Measurements from ENCODE around the gene ZNF574. TPM values are rescaled to one million over a fixed set of nuclear protein-coding genes. Genes with fewer than 3 reads are reported as not detected.

Gene ZNF574
- total and polyA plus RNA-seq, 2 donors (not counting 1 experiment from before 2014, with no cell fraction given) = 5.1 to 9.9 TPM

- H3K4me3 ChIP-seq (replicated peaks in 1 of 4; ENCODE audit: control extremely low read depth in 1 of 4, insufficient read depth in 1 of 4, low read depth in 3 of 4, low read length in 4 of 4) = no peak overlapping the region
- no peak overlapping the region for H3K4me2 ChIP-seq (ENCODE audit: extremely low read depth, insufficient read depth, low read length)
- no peak overlapping the region for H3K9ac ChIP-seq (ENCODE audit: insufficient read depth, low read length)
- no peak for DNase-seq (ENCODE audit: low read depth in 2 of 2)
- no peaks in the 10 kb centered on the region for H3K79me2 ChIP-seq (ENCODE audit: control insufficient read depth, insufficient read depth, low read length)
- no peaks in the 10 kb centered on the region for H3K9me3 ChIP-seq (ENCODE audit: control insufficient read depth, insufficient read depth, low read depth, low read length)
- no peak overlapping the region for H3K27ac ChIP-seq (ENCODE audit: insufficient read depth, low read length)
- H3K36me3 ChIP-seq (ENCODE audit: control insufficient read depth, insufficient read depth, low read length) = no peaks in the 10 kb centered on the region
- no peaks in the 10 kb centered on the region for H4K20me1 ChIP-seq (ENCODE audit: control insufficient read depth, extremely low read depth, insufficient read depth, low read length)
- H2AFZ ChIP-seq (ENCODE audit: low read length) = no peak overlapping the region
- no peaks in the 10 kb centered on the region for H3K4me1 ChIP-seq (ENCODE audit: control insufficient read depth, extremely low read depth, insufficient read depth, low read length)
- TF ChIP-seq CTCF (conservative IDR thresholded peaks at IDR 0.05 in 1 of 2, IDR thresholded peaks at IDR 0.05 in 1 of 2; ENCODE audit: low read depth in 1 of 2, low read length in 2 of 2) (no peak), EZH2 (IDR thresholded peaks at IDR 0.05; ENCODE audit: low read length, missing control alignments) (no peak)
- peaks cover 7% of the 10 kb centered on the region for H3K27me3 ChIP-seq (ENCODE audit: control insufficient read depth, insufficient read depth, low read length)
Measured at GRCh38 chr19:42057846-42058245, 18.1 kb upstream of the ZNF574 start.

GRCh38 chr19:42059196-42059595, 16.8 kb upstream of the ZNF574 start:
- H3K4me1 ChIP-seq (ENCODE audit: control insufficient read depth, extremely low read depth, insufficient read depth, low read length) = no peaks in the 10 kb centered on the region
- H3K27me3 ChIP-seq (ENCODE audit: control insufficient read depth, insufficient read depth, low read length) = peaks cover 9% of the 10 kb centered on the region
- H3K79me2 ChIP-seq (ENCODE audit: control insufficient read depth, insufficient read depth, low read length) = no peaks in the 10 kb centered on the region
- no peak overlapping the region for H2AFZ ChIP-seq (ENCODE audit: low read length)
- H3K9ac ChIP-seq (ENCODE audit: insufficient read depth, low read length) = no peak overlapping the region
- H3K4me3 ChIP-seq (replicated peaks in 1 of 4; ENCODE audit: control extremely low read depth in 1 of 4, insufficient read depth in 1 of 4, low read depth in 3 of 4, low read length in 4 of 4) = no peak overlapping the region
- no peaks in the 10 kb centered on the region for H3K9me3 ChIP-seq (ENCODE audit: control insufficient read depth, insufficient read depth, low read depth, low read length)
- H3K36me3 ChIP-seq (ENCODE audit: control insufficient read depth, insufficient read depth, low read length) = no peaks in the 10 kb centered on the region
- no peak for TF ChIP-seq CTCF (conservative IDR thresholded peaks at IDR 0.05 in 1 of 2, IDR thresholded peaks at IDR 0.05 in 1 of 2; ENCODE audit: low read depth in 1 of 2, low read length in 2 of 2)
- no peak for TF ChIP-seq EZH2 (IDR thresholded peaks at IDR 0.05; ENCODE audit: low read length, missing control alignments)
- no peak overlapping the region for H3K4me2 ChIP-seq (ENCODE audit: extremely low read depth, insufficient read depth, low read length)
- H3K27ac ChIP-seq (ENCODE audit: insufficient read depth, low read length) = no peak overlapping the region
- DNase-seq (ENCODE audit: low read depth in 2 of 2) = no peak
- H4K20me1 ChIP-seq (ENCODE audit: control insufficient read depth, extremely low read depth, insufficient read depth, low read length) = no peaks in the 10 kb centered on the region

DNA sequence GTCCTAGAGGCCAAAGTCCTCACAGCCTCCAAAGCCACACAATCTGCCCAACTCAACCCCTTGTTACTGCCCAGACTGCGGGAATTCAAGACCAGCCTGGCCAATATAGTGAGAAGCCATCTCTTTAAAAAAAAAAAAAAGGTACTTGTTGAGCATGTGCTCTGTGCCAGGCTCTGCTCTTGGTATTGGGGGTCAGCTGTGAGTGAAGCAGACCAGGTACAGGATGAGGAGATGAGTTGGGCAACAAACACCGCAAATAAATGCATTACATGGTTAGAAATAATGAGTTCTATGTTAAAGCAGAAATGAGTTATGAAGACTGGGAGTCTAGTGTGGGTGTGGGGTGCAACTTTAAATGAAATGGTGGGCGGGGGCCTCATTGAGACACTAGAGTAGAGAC, 15.8 kb upstream of the ZNF574 start:
- H3K27ac ChIP-seq (ENCODE audit: insufficient read depth, low read length) = no peak overlapping the region
- no peaks in the 10 kb centered on the region for H3K4me1 ChIP-seq (ENCODE audit: control insufficient read depth, extremely low read depth, insufficient read depth, low read length)
- H3K36me3 ChIP-seq (ENCODE audit: control insufficient read depth, insufficient read depth, low read length) = no peaks in the 10 kb centered on the region
- no peak overlapping the region for H3K4me2 ChIP-seq (ENCODE audit: extremely low read depth, insufficient read depth, low read length)
- no peak overlapping the region for H2AFZ ChIP-seq (ENCODE audit: low read length)
- no peaks in the 10 kb centered on the region for H3K79me2 ChIP-seq (ENCODE audit: control insufficient read depth, insufficient read depth, low read length)
- H3K27me3 ChIP-seq (ENCODE audit: control insufficient read depth, insufficient read depth, low read length) = peaks cover 10% of the 10 kb centered on the region
- TF ChIP-seq CTCF (conservative IDR thresholded peaks at IDR 0.05 in 1 of 2, IDR thresholded peaks at IDR 0.05 in 1 of 2; ENCODE audit: low read depth in 1 of 2, low read length in 2 of 2) (no peak), EZH2 (IDR thresholded peaks at IDR 0.05; ENCODE audit: low read length, missing control alignments) (no peak)
- H4K20me1 ChIP-seq (ENCODE audit: control insufficient read depth, extremely low read depth, insufficient read depth, low read length) = no peaks in the 10 kb centered on the region
- H3K4me3 ChIP-seq (replicated peaks in 1 of 4; ENCODE audit: control extremely low read depth in 1 of 4, insufficient read depth in 1 of 4, low read depth in 3 of 4, low read length in 4 of 4) = no peak overlapping the region
- H3K9me3 ChIP-seq (ENCODE audit: control insufficient read depth, insufficient read depth, low read depth, low read length) = no peaks in the 10 kb centered on the region
- DNase-seq (ENCODE audit: low read depth in 2 of 2) = no peak
- no peak overlapping the region for H3K9ac ChIP-seq (ENCODE audit: insufficient read depth, low read length)

Measured in fibroblast of lung (primary cell).